SK-N-SH (cell line): ENCODE measurements around the gene ZSCAN5C. TPM values are rescaled to one million over a fixed set of nuclear protein-coding genes. Genes with fewer than 3 reads are reported as not detected.

Source experiments
- CTCF ChIA-PET: fragments of 300-600, 350-600 bp; formaldehyde crosslinking; extraction: SDS; loops from one replicate; lab custom pipeline; 2021; lab: Yijun Ruan, JAX
- POLR2A ChIA-PET: fragments of 350-600 bp; sonication (Branson Sonifier 250); formaldehyde crosslinking; extraction: SDS; loops from one replicate; lab custom pipeline; 2020; ENCODE audit warnings: antibody characterized with exemption, inconsistent platforms; lab: Yijun Ruan, JAX
- DNase-seq: peaks from one replicate; pipeline ENCODE4 v3.0.0; 2012
- H2AFZ ChIP-seq: fragments of 200-600 bp; sonication (generic); 2 replicates; pipeline ENCODE4 v1.8.1; 2016; ENCODE audit warnings: antibody characterized with exemption, mild to moderate bottlenecking, low read depth
- H3F3A ChIP-seq: fragments of 200-600 bp; sonication (generic); replicated peaks from 2 replicates; pipeline ENCODE3; 2016; ENCODE audit warnings: antibody characterized with exemption, mild to moderate bottlenecking; ENCODE audit not compliant: insufficient read depth
- H3K27ac ChIP-seq, 2 experiments: fragments of 200-500 bp in 1 of 2; fragments of 200-600 bp in 1 of 2; sonication (Bioruptor generic) in 1 of 2; sonication (generic), shearing (Covaris generic) in 1 of 2; 2 replicates each; pipeline versions ENCODE4 v1.5.1 to v1.6.1; 2014 to 2016; ENCODE audit warnings: low read depth in 2 of 2, inconsistent platforms in 1 of 2, low read length in 1 of 2, mild to moderate bottlenecking in 1 of 2, mixed read lengths in 1 of 2
- H3K27me3 ChIP-seq: fragments of 200-600 bp; sonication (generic), shearing (Covaris generic); 2 replicates; pipeline ENCODE4 v1.6.1; 2016; ENCODE audit warnings: mixed run types; ENCODE audit not compliant: insufficient read depth
- H3K36me3 ChIP-seq, 2 experiments: fragments of 200-500 bp in 1 of 2; fragments of 200-600 bp in 1 of 2; sonication (Bioruptor generic) in 1 of 2; sonication (generic) in 1 of 2; replicated peaks in 1 of 2; 2 replicates each; pipeline versions ENCODE3 to v1.5.1; 2014 to 2016; ENCODE audit warnings: low read length in 1 of 2, mild to moderate bottlenecking in 1 of 2; ENCODE audit not compliant: insufficient read depth in 2 of 2, control insufficient read depth in 1 of 2
- H3K4me1 ChIP-seq, 2 experiments: fragments of 200-500 bp in 1 of 2; fragments of 200-600 bp in 1 of 2; sonication (Bioruptor generic) in 1 of 2; sonication (generic), shearing (Covaris generic) in 1 of 2; 2 replicates each; pipeline versions ENCODE4 v1.5.1 to v1.6.1; 2014 to 2016; ENCODE audit warnings: low read depth in 1 of 2, low read length in 1 of 2, mixed run types in 1 of 2; ENCODE audit not compliant: insufficient read depth in 2 of 2, control insufficient read depth in 1 of 2
- H3K4me2 ChIP-seq: fragments of 200-600 bp; sonication (generic), shearing (Covaris generic); 2 replicates; pipeline ENCODE4 v1.6.1; 2017; ENCODE audit warnings: mixed run types
- H3K4me3 ChIP-seq, 2 experiments: fragments of 200-500 bp in 1 of 2; fragments of 200-600 bp in 1 of 2; sonication (Bioruptor generic) in 1 of 2; sonication (generic), shearing (Covaris generic) in 1 of 2; 2 replicates each; pipeline versions ENCODE4 v1.5.1 to v1.8.1; 2014 to 2016; ENCODE audit warnings: low read depth in 2 of 2, inconsistent platforms in 1 of 2, low read length in 1 of 2, mild to moderate bottlenecking in 1 of 2, mixed read lengths in 1 of 2, moderate library complexity in 1 of 2
- H3K79me2 ChIP-seq: fragments of 200-600 bp; sonication (generic); 2 replicates; pipeline ENCODE4 v1.8.1; 2017; ENCODE audit warnings: mild to moderate bottlenecking; ENCODE audit not compliant: insufficient read depth
- H3K9ac ChIP-seq: fragments of 200-600 bp; sonication (generic); 2 replicates; pipeline ENCODE4 v1.6.1; 2017; ENCODE audit warnings: mixed run types
- H3K9me2 ChIP-seq: fragments of 200-600 bp; sonication (generic); 2 replicates; pipeline ENCODE4 v1.6.1; 2017; ENCODE audit warnings: mixed run types
- H3K9me3 ChIP-seq: fragments of 200-600 bp; sonication (generic); 2 replicates; pipeline ENCODE4 v1.6.1; 2017; ENCODE audit warnings: mixed run types, mild to moderate bottlenecking, moderate library complexity
- H4K20me1 ChIP-seq: fragments of 200-600 bp; sonication (generic); 2 replicates; pipeline ENCODE4 v1.6.1; 2017; ENCODE audit warnings: mild to moderate bottlenecking, mixed run types; ENCODE audit not compliant: insufficient read depth
- CHD2 ChIP-seq: fragments of 150-350 bp; IDR thresholded peaks from 2 replicates; pipeline ENCODE4 v1.6.1; 2018; ENCODE audit warnings: low read length; ENCODE audit not compliant: partially characterized antibody
- ELF1 ChIP-seq: IDR thresholded peaks from 2 replicates; pipeline ENCODE4 v1.4.0; 2012
- FOXJ3 ChIP-seq: sonication (generic); formaldehyde crosslinking; IDR thresholded peaks from 2 replicates; pipeline ENCODE4 v1.5.1; 2020; ENCODE audit warnings: mild to moderate bottlenecking, missing genetic modification reagents
- FOXM1 ChIP-seq: IDR thresholded peaks from 2 replicates; pipeline ENCODE4 v1.4.0; 2012; ENCODE audit warnings: low read depth, mild to moderate bottlenecking
- GATA2 ChIP-seq: sonication (generic); formaldehyde crosslinking; IDR thresholded peaks from 2 replicates; pipeline ENCODE4 v1.5.0; 2020; ENCODE audit warnings: mild to moderate bottlenecking, missing genetic modification reagents
- JUND ChIP-seq: IDR thresholded peaks from 2 replicates; pipeline ENCODE4 v1.4.0; 2012
- MXI1 ChIP-seq: IDR thresholded peaks from 2 replicates; pipeline ENCODE4 v1.6.1; 2012; ENCODE audit warnings: mild to moderate bottlenecking, low read depth, low read length, improper control_type of control experiment
- NRF1 ChIP-seq: IDR thresholded peaks from 2 replicates; pipeline ENCODE4 v1.6.1; 2012; ENCODE audit warnings: low read depth, mild to moderate bottlenecking, low read length
- POLR2AphosphoS5 ChIP-seq: IDR thresholded peaks from 2 replicates; pipeline ENCODE4 v1.6.1; 2012; ENCODE audit warnings: low read depth, low read length
- RAD21 ChIP-seq: IDR thresholded peaks from 2 replicates; pipeline ENCODE4 v1.6.1; 2012; ENCODE audit warnings: mild to moderate bottlenecking, low read length
- SIN3A ChIP-seq: IDR thresholded peaks from 2 replicates; pipeline ENCODE4 v1.6.1; 2012; ENCODE audit warnings: low read depth, mild to moderate bottlenecking, low read length, moderate library complexity, borderline replicate concordance
- WGBS: methylation state at CpG from one replicate; pipeline ENCODE4 v1.1.6; 2017; ENCODE audit warnings: low lambda C conversion rate; 5-methylcytosine and 5-hydroxymethylcytosine counted together
- polyA plus RNA-seq, 3 experiments: library from polyadenylated mRNA; depleted of rRNA; stranded (reverse); fragments of >200 nt; gene quantifications; 2 replicates each; pipeline ENCODE4 v1.2.3, GENCODE V29; 2012
- TF ChIP-seq, protein P1 (sequence below): IDR thresholded peaks from 2 replicates; pipeline ENCODE4 v1.6.1; 2012; ENCODE audit warnings: mild to moderate bottlenecking, low read depth, low read length, moderate library complexity
- TF ChIP-seq, protein P2 (sequence below): fragments of 200-600 bp; sonication (generic); IDR thresholded peaks from 2 replicates; pipeline ENCODE4 v1.6.1; 2017; ENCODE audit warnings: antibody characterized with exemption, mild to moderate bottlenecking, moderate library complexity

The ZSCAN5C gene
- polyA plus RNA-seq, 1 of the 3 experiments (the other 2 are of a cell fraction), result not detected

DNA sequence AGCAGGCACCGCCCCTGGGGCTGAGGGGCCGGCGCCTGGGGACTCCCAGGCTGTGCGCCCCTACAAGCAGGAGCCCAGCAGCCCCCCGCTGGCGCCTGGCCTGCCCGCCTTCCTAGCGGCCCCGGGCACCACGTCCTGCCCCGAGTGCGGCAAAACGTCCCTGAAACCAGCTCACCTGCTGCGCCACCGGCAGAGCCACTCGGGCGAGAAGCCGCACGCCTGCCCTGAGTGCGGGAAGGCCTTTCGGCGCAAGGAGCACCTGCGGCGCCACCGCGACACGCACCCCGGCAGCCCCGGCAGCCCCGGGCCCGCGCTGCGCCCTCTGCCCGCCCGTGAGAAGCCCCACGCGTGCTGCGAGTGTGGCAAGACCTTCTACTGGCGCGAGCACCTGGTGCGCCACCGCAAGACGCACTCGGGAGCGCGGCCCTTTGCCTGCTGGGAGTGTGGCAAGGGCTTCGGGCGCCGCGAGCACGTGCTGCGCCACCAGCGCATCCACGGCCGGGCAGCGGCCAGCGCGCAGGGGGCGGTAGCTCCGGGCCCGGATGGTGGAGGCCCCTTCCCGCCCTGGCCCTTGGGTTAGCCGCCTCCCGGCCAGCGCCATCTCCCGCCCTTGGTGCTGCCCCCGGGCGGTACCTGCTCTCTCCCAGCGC, 42.3 kb upstream of the ZSCAN5C start:
- over 99% methylated on average over 29 of the region's 69 CpGs for WGBS
- no peak for TF ChIP-seq FOXM1
- no peak for TF ChIP-seq RAD21
- TF ChIP-seq FOXJ3, result no peak
- no peak for TF ChIP-seq POLR2AphosphoS5
- TF ChIP-seq MXI1, result no peak
- no peak for TF ChIP-seq NRF1
- TF ChIP-seq ELF1, result no peak
- no peak for TF ChIP-seq JUND
- TF ChIP-seq, protein P1, sequence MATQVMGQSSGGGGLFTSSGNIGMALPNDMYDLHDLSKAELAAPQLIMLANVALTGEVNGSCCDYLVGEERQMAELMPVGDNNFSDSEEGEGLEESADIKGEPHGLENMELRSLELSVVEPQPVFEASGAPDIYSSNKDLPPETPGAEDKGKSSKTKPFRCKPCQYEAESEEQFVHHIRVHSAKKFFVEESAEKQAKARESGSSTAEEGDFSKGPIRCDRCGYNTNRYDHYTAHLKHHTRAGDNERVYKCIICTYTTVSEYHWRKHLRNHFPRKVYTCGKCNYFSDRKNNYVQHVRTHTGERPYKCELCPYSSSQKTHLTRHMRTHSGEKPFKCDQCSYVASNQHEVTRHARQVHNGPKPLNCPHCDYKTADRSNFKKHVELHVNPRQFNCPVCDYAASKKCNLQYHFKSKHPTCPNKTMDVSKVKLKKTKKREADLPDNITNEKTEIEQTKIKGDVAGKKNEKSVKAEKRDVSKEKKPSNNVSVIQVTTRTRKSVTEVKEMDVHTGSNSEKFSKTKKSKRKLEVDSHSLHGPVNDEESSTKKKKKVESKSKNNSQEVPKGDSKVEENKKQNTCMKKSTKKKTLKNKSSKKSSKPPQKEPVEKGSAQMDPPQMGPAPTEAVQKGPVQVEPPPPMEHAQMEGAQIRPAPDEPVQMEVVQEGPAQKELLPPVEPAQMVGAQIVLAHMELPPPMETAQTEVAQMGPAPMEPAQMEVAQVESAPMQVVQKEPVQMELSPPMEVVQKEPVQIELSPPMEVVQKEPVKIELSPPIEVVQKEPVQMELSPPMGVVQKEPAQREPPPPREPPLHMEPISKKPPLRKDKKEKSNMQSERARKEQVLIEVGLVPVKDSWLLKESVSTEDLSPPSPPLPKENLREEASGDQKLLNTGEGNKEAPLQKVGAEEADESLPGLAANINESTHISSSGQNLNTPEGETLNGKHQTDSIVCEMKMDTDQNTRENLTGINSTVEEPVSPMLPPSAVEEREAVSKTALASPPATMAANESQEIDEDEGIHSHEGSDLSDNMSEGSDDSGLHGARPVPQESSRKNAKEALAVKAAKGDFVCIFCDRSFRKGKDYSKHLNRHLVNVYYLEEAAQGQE, result no peak
- no peak for TF ChIP-seq SIN3A
- no peak for TF ChIP-seq GATA2 (CRISPR knock-in tag)
- no peak for TF ChIP-seq CHD2
- TF ChIP-seq, protein P2, sequence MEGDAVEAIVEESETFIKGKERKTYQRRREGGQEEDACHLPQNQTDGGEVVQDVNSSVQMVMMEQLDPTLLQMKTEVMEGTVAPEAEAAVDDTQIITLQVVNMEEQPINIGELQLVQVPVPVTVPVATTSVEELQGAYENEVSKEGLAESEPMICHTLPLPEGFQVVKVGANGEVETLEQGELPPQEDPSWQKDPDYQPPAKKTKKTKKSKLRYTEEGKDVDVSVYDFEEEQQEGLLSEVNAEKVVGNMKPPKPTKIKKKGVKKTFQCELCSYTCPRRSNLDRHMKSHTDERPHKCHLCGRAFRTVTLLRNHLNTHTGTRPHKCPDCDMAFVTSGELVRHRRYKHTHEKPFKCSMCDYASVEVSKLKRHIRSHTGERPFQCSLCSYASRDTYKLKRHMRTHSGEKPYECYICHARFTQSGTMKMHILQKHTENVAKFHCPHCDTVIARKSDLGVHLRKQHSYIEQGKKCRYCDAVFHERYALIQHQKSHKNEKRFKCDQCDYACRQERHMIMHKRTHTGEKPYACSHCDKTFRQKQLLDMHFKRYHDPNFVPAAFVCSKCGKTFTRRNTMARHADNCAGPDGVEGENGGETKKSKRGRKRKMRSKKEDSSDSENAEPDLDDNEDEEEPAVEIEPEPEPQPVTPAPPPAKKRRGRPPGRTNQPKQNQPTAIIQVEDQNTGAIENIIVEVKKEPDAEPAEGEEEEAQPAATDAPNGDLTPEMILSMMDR, result no peak
- Histone ChIP-seq H3K9me2 (no peaks in the 10 kb centered on the region), H3K79me2 (no peaks in the 10 kb centered on the region), H3K4me1 (no peaks in the 10 kb centered on the region), H3K27ac (no peak overlapping the region), H2AFZ (no peak overlapping the region), H3K9ac (no peak overlapping the region), H4K20me1 (no peaks in the 10 kb centered on the region), H3F3A (no peaks in the 10 kb centered on the region), H3K4me3 (no peak overlapping the region), H3K9me3 (no peaks in the 10 kb centered on the region), H3K27me3 (no peaks in the 10 kb centered on the region), H3K36me3 (peaks cover 0 to 22% of the 10 kb centered on the region in 2 experiments), H3K4me2 (no peak overlapping the region)
- ChIA-PET POLR2A (no interaction called here), CTCF (interaction anchor here (1.6 kb wide), 1 partner anchor 81 kb away, joined by 3 read pairs; no protein-coding TSS in a partner anchor)
- no peak for DNase-seq
